K562 (cell line): Measurements from ENCODE around the gene YBX2. TPM values are rescaled to one million over a fixed set of nuclear protein-coding genes. Genes with fewer than 3 reads are reported as not detected.
A peak's percentile ranks its signal among the peaks of the same experiment; 100 is the strongest.

Experiments used
- ARID4B ChIP-seq: sonication (generic); formaldehyde crosslinking; IDR thresholded peaks from 2 replicates; pipeline ENCODE4 v1.8.0; 2022; ENCODE audit warnings: mild to moderate bottlenecking, missing genetic modification reagents
- ATF1 ChIP-seq, 2 experiments: fragments of 450-650 bp in 1 of 2; IDR thresholded peaks; 2 replicates each; pipeline ENCODE4 v1.6.1; 2016; ENCODE audit warnings: missing compliant biosample characterization in 1 of 2, missing genetic modification characterization in 1 of 2
- BRD4 ChIP-seq: fragments of 200-600 bp; sonication (generic); IDR thresholded peaks from 2 replicates; pipeline ENCODE4 v1.6.1; 2017; ENCODE audit warnings: inconsistent platforms
- HCFC1 ChIP-seq: IDR thresholded peaks from 2 replicates; pipeline ENCODE4 v1.6.1; 2012; ENCODE audit warnings: low read depth, low read length, improper control_type of control experiment
- HSF4 ChIP-seq: fragments of 250-450 bp; sonication (Bioruptor Pico); IDR thresholded peaks from 2 replicates; pipeline ENCODE4 v2.1.2; 2022; ENCODE audit warnings: mild to moderate bottlenecking, moderate library complexity, borderline replicate concordance
- MAZ ChIP-seq, 2 experiments: fragments of 450-650 bp in 1 of 2; sonication (generic) in 1 of 2; formaldehyde crosslinking; IDR thresholded peaks in 1 of 2; conservative IDR thresholded peaks in 1 of 2; 2 replicates each; pipeline versions ENCODE4 v1.4.0 to v1.5.0; 2020; ENCODE audit warnings: mild to moderate bottlenecking in 1 of 2, missing genetic modification reagents in 1 of 2
- MEIS2 ChIP-seq: fragments of 450-650 bp; IDR thresholded peaks from 2 replicates; pipeline ENCODE4 v1.6.1; 2014; ENCODE audit warnings: mild to moderate bottlenecking; ENCODE audit not compliant: partially characterized antibody
- MNT ChIP-seq, 2 experiments: fragments of 450-650 bp; conservative IDR thresholded peaks; 2 replicates each; pipeline ENCODE4 v1.6.1; 2017; ENCODE audit warnings: mild to moderate bottlenecking in 2 of 2, moderate library complexity in 2 of 2
- POLR3G ChIP-seq: IDR thresholded peaks from 2 replicates; pipeline ENCODE4 v1.6.1; 2011; ENCODE audit not compliant: insufficient read length, insufficient replicate concordance; ENCODE audit errors: extremely low read depth
- RBBP5 ChIP-seq: fragments of 200-600 bp; sonication (generic); IDR thresholded peaks from 2 replicates; pipeline ENCODE4 v1.6.1; 2012; ENCODE audit warnings: borderline replicate concordance, mild to moderate bottlenecking, low read length, control low read depth, inconsistent platforms; ENCODE audit not compliant: insufficient read depth, poor library complexity, severe bottlenecking
- RFX1 ChIP-seq: fragments of 450-650 bp; IDR thresholded peaks from 2 replicates; pipeline ENCODE4 v1.6.1; 2016; ENCODE audit warnings: mild to moderate bottlenecking, moderate library complexity
- SMAD3 ChIP-seq: fragments of 450-650 bp; formaldehyde crosslinking; conservative IDR thresholded peaks from 2 replicates; pipeline ENCODE4 v1.4.0; 2020; ENCODE audit warnings: mild to moderate bottlenecking
- TFAM ChIP-seq: fragments of 250-450 bp; sonication (Bioruptor Pico); conservative IDR thresholded peaks from 2 replicates; pipeline ENCODE4 v1.5.0; 2021; ENCODE audit warnings: mild to moderate bottlenecking, moderate library complexity
- TRIM28 ChIP-seq: fragments of 450-650 bp; IDR thresholded peaks from 2 replicates; pipeline ENCODE4 v1.6.1; 2017
- TSC22D4 ChIP-seq: fragments of 450-650 bp; IDR thresholded peaks from 2 replicates; pipeline ENCODE4 v1.6.1; 2016; ENCODE audit warnings: missing genetic modification characterization, missing biosample characterization, control low read depth
- ZNF263 ChIP-seq: sonication (generic); formaldehyde crosslinking; IDR thresholded peaks from 2 replicates; pipeline ENCODE4 v1.8.0; 2022; ENCODE audit warnings: mild to moderate bottlenecking, missing genetic modification reagents, borderline replicate concordance
- ZNF282 ChIP-seq: sonication (generic); formaldehyde crosslinking; IDR thresholded peaks from 2 replicates; pipeline ENCODE4 v1.8.1; 2023; ENCODE audit warnings: missing genetic modification reagents
- ZNF444 ChIP-seq: fragments of 250-450 bp; sonication (Bioruptor Pico); IDR thresholded peaks from 2 replicates; pipeline ENCODE4 v1.4.0; 2020; ENCODE audit warnings: mild to moderate bottlenecking, moderate library complexity
- ZNF583 ChIP-seq: fragments of 250-450 bp; sonication (Bioruptor Pico); IDR thresholded peaks from 2 replicates; pipeline ENCODE4 v1.4.0; 2020
- ZNF639 ChIP-seq, 2 experiments: fragments of 200-800 bp in 1 of 2; sonication (Bioruptor generic) in 1 of 2; sonication (generic) in 1 of 2; formaldehyde crosslinking in 1 of 2; IDR thresholded peaks in 1 of 2; conservative IDR thresholded peaks in 1 of 2; 2 replicates each; pipeline versions ENCODE4 v1.5.0 to v1.6.1; 2016 to 2020; ENCODE audit warnings: missing compliant biosample characterization in 1 of 2, missing genetic modification characterization in 1 of 2, missing genetic modification reagents in 1 of 2
- polyA plus RNA-seq, 8 experiments: library from polyadenylated mRNA; depleted of rRNA in 4 of 8; stranded (reverse) in 5 of 8; unstranded in 3 of 8; fragments of >200 nt; fragmentation: Nextera tagmentation in 2 of 8; fragmentation: Illumina TruSeq in 1 of 8; extraction: Ambion mirVana in 2 of 8; extraction: Trizol in 1 of 8; gene quantifications; 2 replicates each; pipeline versions ENCODE4 v1.2.1 to v1.2.3, GENCODE V29; 2011 to 2014; ENCODE audit warnings: inconsistent platforms in 1 of 8, missing spikeins in 1 of 8
- total RNA-seq, 7 experiments: library from RNA; depleted of rRNA in 6 of 7; stranded (reverse); fragments of >200 nt in 6 of 7; fragmentation: Illumina TruSeq in 2 of 7; extraction: Trizol in 2 of 7; gene quantifications; 2 replicates each; pipeline versions ENCODE4 v1.2.1 to v1.2.3, GENCODE V29; 2011 to 2021; ENCODE audit warnings: low replicate concordance in 1 of 7

YBX2 gene
- total and polyA plus RNA-seq, 9 of the 15 experiments (the other 6 are each of a cell fraction or from before 2014, with no cell fraction given) = 0.03 to 0.59 (median 0.27) TPM; not detected in 6

GRCh38 chr17:7329374-7329996 lies 35.0 kb upstream of the YBX2 start (continued):
- TF ChIP-seq ZNF639 (CRISPR knock-in tag; conservative IDR thresholded peaks at IDR 0.05 in 1 of 2, IDR thresholded peaks at IDR 0.05 in 1 of 2) (0 out of 4 replicates have a peak, but pooled peaks of 1 of the 2 experiments have one; percentile 50), ZNF282 (CRISPR knock-in tag) (no peak), ATF1 (CRISPR knock-in tag; IDR thresholded peaks at IDR 0.05) (no peak), ATF1 (tag; IDR thresholded peaks at IDR 0.05) (peak; percentile 45; the same call in 1 of the 2 replicates), HSF4 (CRISPR knock-in tag) (no peak), POLR3G (no peak), MNT (conservative IDR thresholded peaks at IDR 0.05) (peak; percentile 38 to 60; a peak in 2 of 4 replicates), ZNF583 (CRISPR knock-in tag) (no peak), HCFC1 (peak; percentile 51; the same call in 1 of the 2 replicates), SMAD3 (CRISPR knock-in tag) (no peak), RFX1 (peak; percentile 88), TFAM (CRISPR knock-in tag) (no peak), RBBP5 (peak; percentile 22), MAZ (CRISPR knock-in tag; conservative IDR thresholded peaks at IDR 0.05 in 1 of 2, IDR thresholded peaks at IDR 0.05 in 1 of 2) (peak; percentile 47 to 72; a peak in 3 of 4 replicates), TSC22D4 (tag) (no peak), ZNF263 (CRISPR knock-in tag) (no peak), ZNF444 (CRISPR knock-in tag) (0 out of 2 replicates have a peak, but pooled peaks have one; percentile 25), ARID4B (CRISPR knock-in tag) (peak; percentile 7; the same call in 1 of the 2 replicates), TRIM28 (no peak), MEIS2 (peak; percentile 14), BRD4 (no peak)
